Globus pallidus (tissue), 1 donor: ENCODE results near the gene RHOT1.
"Not testable (repeated sequence)": the region's sequence is repeated elsewhere in the genome, so short reads cannot be mapped to it uniquely, and the experiment has no call there.

ENCODE experiments used
- DNase-seq: peaks from one replicate; pipeline ENCODE4 v3.0.0-alpha.2; 2015; ENCODE audit warnings: low spot score

The RHOT1 gene

DNA sequence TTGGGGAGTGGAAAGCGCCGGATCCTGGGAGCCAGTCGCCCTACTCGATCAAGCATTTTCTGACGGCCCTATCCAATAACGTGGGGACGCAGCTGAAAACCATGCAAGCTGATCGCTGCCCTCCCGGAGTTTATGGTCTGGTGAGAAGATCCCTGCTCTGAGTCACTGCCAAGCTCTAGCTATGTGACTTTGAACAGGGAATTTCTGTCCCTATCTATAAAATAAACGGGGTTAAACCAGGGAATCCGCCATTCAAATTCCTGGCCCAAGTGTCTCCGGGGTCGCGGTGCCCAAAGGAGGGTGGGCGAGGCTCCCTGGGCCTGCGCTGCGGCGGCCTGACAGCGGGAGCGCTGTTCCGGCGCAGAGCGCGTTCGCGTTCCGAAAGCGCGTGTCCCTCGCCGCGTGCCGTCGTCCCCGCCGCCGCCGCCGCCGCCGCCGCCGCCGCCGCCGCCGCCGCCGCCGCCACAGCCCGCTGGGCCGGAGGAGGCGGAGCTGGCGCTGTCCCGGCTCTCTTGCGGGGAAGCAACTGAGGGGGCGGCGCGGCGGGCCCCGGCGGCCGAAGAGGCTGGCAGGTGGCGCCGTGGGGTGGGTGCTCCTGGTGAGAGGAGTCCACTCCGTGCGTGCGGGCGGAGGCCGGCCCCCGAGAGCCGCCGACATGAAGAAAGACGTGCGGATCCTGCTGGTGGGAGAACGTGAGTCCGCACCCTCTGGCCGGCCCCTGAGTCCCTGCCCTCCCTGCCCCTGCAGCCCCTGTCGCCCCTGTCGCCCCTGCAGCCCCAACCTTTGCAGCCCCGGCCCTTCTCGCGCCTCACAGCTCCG, at the start of gene RHOT1:
Gene RHOT1, plus strand, starts transcription at position 465 of the 819 bp plus-strand sequence. Its CDS starts 191 bp downstream, at position 656.
- DNase-seq, result peak; percentile 75

DNA sequence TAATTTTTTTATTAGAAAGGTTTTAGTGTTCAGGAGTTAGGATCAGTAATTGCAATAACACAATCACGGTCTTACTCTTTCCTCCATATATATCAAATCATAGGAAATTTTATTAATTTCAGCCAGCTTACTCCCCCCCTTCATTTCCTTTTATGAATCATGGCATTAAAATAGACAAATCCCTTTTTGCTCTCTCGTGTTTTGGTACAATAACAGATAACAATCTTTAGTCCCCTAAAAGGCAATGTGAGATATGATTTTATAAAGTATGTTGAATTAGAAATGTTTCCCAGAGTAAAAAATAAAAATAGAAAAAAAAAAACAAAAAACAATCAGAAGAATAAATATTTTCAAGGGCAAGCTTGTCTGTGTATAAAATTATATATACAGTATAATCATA, 42.6 kb upstream of the RHOT1 start:
- no peak for DNase-seq

DNA sequence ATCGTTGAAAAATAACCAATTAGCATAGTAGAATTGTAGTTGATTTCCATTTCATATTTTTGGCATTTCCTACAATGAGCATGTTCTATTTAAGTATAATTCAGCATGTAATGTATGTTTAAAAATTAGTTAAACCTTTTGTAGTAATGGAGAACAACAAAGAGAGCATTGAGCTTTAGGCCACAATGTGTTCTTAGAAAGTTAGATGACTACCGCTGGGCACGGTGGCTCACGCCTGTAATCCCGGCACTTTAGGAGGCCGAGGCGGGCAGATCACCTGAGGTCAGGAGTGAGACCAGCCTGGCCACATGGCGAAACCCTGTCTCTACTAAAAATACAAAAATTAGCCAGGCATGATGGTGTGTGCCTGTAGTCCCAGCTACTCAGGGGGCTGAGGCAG, 42.0 kb upstream of the RHOT1 start:
- not testable (repeated sequence) for DNase-seq

DNA sequence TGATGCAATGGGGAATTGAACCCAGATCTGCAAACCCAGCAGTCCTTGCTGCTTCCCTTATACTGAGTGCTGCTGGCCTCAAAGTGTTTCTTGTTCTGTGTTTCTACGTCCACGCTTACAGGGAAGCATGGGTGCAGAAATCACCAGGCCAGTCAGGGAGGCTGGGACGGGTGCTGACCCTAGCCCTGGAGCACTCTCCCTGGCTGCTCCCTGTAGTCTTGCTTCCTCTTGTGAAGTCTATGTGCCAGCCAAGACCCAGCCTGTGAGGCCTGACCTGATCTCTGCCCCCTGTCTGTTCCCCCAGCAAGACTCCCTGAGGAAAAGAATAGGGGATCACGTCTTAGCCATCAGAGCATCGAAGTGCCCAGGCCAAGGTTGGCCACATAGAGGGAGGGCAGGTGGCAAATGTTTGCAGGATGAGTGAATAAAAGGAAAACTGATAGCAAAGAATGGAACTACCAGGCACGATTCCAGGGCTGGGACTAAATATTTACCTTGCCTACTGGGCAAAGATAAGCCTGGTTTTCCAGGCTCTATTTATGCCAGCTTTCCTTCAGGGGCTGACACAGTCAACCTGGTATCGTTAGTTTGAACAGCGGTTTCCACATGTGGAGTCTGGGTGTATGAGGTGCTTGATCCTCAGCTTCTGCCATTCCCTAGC, 41.2 kb upstream of the RHOT1 start:
- DNase-seq, result no peak

DNA sequence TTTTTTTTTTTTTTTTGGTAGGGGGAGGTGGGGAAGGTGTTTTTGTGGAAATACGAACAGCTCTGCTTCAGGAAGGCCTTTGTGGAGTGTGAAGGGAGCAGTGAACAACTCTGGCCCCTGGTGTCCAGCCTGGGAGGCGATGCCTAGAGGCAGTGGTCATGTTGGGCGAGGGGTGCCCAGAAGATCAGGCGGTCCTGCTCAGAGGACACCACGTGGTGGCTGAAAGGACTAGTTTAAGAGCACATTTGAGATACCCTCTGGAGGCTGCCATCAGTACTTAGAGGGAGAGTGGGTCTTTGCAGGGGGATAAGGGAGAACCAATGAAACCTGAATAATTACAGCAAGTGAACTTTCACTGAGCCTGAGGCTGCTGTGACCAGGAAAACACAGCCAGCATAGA, 40.1 kb upstream of the RHOT1 start:
- DNase-seq, result no peak

DNA sequence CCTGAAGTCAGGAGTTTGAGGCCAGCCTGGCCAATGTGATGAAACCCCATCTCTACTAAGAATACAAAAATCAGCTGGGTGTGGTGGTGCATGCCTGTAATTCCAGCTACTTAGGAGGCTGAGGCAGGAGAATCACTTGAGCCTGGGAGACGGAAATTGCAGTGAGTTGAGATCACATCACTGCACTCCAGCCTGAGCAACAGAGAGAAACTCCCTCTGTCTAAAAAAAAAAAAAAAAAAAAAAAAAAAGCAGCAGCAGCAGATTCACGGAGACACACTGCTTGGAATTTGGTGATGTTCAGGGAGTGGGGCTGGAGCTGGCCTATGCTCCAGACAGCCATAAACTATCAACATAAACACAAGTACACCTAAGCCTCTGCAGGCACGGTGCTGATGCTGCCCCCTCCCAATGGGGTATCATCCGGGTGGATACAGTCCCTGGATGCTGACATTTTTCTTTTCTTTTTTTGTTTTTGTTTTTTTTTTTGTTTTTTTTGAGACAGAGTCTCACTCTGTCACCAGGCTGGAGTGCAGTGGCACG, 39.6 kb upstream of the RHOT1 start:
- DNase-seq, result no peak

DNA sequence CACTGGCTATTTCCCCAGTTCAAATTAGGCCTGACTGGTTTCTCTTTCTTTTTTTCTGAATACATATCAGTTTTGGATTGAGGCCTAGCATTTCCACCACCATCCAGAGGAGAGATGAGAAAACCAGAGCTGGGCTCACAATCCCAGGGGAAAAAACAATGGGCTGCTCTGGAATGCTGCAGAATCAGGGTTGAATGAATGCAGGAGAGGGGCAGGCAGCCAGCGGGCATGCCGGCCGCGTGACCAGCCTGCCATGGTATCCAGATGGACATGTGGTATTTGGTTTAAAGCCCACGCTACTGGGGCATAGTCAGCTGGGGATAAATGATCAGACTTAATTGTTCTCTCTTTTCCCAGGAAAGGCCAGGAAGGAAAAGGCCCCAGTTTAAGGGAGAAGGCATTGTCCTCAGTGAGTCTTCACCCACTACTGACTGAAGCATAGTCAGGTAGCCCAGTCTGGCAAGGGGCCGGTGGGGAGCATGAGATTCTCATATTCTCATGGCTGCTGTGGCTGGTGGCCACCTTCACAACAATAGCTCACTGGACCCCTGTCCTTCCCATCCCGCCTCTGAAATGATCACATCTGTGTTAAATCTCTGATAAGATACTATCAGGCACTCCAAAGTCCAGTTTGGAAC, 38.7 kb upstream of the RHOT1 start:
- no peak for DNase-seq

DNA sequence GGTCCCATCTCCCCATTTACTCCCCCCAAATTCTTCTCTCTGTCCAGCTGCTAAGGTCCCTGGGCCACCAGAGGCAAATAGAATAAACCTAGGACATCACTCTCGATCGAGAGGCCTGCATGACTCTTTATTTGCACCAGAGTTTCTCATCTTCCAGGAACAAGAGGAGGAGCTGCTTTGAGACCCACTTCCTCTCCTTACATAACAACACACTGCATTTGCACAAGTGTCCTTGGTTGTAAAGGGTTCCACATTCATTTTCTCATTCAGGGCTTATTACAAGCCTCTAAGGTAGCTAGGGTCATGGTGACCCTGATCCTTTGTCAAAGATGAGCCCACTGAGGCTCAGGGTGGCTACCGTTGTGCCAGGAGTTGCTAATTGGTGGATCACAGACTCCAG, 38.1 kb upstream of the RHOT1 start:
- DNase-seq, result no peak

DNA sequence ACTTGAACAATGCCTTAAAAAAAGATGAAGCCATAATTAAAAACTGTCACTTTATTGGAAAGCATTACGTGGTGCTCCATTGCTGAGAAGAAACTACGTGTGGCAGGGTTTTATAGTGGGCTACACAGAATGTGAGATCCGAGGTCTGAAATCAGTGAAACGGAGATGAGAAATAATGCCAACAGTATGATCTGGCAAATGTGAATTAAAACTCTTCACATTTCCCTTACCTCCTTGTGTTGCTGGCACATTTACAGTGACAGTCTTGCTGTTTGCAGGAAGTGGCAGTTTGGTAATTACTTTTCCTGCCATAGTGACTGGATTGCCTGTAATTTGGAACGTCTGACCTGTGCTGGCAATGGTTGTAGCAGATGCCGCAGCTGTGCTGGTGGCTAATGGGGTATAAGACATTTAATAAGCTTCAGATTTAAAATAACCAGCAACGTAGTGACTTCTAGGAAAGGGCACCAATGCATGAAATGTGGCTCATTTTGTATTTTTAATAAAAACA, 35.8 kb upstream of the RHOT1 start:
- not testable (repeated sequence) for DNase-seq

DNA sequence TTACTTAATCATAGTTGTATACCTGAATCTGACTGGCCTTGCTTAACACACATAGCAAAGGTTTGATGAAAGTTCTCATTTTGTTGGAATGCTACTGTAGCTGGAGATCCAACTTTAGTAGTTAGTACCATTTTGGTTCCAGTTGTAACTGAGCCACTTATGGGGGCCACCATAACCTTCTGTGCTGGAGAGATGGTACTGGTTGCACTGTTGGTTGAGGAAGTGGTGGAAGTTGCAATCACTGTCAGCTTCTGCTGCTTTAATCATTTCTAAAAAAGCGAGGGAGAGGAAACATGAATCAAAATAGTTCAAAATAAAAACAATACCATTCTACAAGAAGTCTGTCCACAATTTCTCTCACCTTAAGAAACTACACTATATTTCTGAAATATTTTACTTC, 35.1 kb upstream of the RHOT1 start:
- DNase-seq, result not testable (repeated sequence)

DNA sequence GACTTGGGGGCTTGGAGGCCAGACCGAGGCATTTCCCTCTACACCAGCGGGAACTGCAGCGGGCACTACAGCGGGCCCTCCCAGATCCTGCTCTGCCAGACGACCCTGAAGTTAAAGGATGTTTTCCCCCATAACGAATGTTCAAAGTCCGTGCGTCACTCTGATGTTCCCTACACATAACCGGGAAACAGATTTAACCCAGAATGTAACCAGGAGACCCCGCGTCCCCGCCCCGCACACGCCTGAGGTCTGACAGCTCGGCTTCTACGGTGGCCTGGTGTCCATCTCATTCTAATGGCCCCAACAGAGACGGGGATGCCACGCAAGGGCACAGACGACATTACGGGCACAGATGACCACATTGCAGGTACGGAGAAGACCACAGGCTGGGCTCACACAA, 31.7 kb upstream of the RHOT1 start:
- no peak for DNase-seq

DNA sequence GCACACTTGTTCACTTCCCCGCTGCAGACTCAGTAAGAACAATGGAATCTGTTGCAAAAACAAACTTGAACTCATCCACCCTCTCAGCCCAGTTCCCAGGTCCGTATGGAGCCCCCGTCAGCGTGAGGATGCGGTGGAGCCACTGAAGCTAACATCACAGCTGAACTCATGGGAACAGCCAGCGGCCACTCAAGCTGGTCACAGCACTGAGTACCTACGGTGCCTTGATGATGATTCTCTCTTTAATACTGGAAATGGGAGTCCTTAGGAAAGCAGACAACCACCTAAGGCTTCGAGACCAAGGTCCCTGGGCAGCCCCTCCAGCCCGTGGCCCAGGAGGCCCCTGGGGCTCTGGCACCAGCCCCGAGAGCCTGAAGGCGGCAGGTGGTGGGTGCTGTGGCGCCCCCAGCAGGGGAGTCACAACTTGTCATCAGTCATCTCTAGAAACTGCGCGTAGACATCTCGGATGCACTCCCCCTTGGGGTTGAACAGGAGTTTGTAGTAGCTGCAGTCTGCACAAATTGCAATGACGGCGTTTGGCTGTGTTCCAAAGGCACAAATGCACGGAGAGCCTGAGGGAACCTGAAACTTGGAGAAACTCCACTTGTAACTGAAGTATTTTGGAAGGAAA, 31.0 kb upstream of the RHOT1 start:
- DNase-seq, result peak; percentile 41

DNA sequence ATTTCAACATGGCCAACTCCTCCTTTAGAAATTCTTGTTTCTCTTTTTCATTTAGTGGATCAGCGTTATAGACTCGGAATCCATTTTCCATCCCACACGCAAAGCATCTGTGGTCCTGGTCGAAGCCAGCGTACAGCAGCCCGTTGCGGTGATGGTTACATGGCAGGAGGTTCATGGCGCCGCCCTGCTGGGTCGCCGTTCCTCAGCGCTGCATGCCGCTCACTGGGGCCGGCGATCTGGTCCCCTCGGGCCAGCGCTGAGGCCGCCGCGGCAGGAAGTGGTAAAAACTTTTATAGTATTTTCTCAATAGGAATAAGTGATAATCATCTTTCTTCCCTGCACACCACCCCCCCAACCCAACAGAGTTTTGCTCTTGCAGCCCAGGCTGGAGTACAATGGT, 29.9 kb upstream of the RHOT1 start:
- no peak for DNase-seq

DNA sequence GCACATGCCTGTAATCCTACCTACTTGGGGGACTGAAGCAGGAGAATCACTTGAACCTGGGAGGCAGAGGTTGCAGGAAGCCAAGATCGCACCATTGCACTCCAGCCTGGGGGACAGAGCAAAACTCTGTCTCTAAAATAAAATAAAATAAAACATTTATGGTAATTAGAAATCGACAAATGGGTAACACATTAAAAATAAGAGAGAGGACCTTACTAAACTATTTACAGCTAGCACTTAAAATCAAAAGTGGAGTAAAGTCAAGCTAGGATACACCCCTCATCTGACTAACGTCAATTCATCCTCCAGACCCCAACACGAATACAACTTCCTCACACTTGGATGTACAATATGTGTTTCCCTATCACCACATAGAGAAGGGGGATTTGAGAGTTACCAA, 27.8 kb upstream of the RHOT1 start:
- DNase-seq, result no peak

DNA sequence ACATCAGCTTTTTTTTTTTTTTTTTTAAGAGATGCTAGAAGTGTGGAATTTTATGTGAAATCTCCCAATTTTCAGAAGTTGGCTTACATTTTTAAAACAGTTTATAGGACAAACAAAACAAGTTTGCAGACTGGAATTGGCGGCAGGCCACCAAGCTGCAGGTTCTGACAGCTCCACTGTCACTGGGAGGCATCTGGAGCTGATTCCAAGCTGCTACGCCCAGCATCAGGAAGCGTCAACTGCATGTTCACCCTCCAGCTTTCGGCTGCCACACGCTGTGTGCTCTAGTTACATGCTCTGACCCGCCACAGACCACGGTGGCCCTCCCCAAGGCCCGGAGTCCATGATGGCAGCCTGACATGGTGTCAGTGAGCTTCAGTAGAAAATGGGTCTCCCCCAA, 26.8 kb upstream of the RHOT1 start:
- not testable (repeated sequence) for DNase-seq

DNA sequence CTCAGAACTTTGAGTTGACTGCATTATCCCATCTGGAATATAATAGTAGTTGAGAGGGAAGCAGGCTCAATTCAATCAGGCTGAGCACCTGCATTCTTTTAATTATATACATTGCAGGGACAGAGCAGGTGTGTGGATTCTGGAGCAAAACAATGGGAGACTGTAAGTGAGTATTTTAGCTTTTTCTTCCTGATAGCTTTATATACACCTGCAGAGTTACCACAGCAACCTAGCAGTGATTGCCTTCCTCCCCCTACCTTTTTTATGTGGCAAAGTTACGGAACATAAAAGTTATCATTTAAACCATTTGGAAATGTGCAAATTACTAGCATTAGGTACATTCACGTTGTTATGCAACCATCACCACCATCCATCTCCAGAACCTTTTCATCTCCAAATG, 25.4 kb upstream of the RHOT1 start:
- DNase-seq, result no peak

DNA sequence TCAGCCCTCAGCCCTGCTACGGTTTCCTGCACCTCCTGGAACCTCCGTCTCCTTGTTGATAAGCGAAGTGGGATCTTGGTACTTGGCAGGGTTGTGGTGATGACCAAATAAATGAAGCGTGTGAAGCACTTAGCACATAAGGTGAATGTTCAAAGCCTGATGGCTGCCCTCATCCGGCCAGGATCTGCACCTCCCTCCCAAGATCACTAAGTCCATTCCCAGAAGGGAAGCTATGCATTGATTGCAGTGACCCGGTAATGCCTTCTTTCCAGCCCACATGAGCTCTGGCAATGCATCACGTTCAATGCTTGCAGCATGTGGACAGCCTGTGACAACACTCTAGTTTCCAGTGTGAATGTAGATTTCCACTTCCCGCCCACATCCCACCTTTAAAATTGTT, 24.9 kb upstream of the RHOT1 start:
- no peak for DNase-seq

DNA sequence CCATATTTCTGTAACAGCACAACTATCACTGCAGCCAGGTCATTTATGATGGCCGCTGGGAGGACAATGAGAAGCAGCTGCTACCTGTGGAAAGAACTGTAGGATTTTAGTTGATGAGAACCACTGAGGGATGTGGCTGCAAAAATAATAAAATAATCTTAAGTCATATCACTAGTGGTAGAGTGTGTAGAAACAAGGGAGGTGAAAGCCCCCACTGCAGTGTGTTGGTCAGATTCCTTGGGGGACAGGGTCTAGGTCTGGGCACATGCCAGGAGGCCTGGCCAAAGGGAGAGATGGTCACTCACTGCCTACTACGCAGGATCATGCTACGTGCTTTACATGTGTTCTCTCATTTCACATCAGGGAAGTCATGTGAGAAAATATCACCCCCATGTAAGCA, 24.2 kb upstream of the RHOT1 start:
- not testable (repeated sequence) for DNase-seq

DNA sequence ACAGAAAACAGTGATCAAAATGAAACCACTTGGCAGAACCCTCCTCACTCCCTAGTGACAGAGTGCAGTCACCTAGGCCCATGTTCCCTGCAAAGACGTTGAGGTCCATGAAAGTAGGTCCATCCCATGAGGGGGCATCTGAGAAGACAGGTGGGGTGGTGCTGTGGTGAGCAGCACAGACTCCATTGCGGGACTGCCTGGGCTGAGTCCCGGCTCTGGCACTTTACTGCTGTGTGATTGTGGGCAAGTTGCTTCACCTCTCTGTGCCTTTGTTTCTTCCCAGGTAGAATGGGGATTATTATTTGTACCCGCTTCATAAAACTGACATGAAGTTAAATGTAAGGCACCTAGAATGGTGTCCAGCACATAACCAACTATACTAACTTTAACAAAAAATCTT, 23.5 kb upstream of the RHOT1 start:
- DNase-seq, result no peak

DNA sequence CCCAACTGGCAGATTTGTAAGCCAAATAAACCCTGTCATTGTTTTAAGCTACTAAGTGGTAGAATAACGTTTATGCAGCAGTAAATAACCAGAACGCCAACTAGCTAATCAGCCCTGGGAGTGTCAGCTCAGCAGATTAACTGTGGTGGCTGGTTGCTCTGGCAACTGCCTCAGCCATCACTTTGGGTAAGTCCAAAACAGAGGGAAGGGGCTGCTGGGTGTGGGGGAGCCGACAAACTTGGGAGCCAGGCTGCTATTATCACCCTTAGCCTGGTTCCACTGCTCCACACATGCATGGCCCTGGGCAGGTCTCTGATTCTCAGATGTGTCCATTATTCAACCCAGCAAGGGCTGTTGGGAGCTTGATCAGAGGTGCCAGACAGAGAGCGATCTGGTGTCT, 22.2 kb upstream of the RHOT1 start:
- DNase-seq, result no peak

DNA sequence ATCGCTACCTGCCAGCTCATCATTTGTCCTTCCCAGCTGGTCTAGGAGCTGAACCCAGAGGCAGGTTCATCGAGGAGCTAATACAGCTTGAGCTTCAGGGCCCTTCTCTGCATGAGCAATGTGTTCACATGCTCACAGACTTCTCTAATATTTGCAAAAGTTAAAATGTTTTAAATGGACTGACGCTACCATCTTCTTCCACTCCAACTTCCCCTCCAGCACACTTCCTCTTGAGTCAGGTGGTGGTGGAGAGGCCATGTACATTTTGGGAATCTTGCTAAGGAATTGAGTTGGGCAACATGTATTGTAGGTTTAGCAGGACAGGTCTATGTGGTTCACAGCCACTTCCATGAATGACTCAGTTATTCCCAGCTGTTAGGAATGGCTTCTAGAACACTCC, 21.6 kb upstream of the RHOT1 start:
- DNase-seq, result no peak

DNA sequence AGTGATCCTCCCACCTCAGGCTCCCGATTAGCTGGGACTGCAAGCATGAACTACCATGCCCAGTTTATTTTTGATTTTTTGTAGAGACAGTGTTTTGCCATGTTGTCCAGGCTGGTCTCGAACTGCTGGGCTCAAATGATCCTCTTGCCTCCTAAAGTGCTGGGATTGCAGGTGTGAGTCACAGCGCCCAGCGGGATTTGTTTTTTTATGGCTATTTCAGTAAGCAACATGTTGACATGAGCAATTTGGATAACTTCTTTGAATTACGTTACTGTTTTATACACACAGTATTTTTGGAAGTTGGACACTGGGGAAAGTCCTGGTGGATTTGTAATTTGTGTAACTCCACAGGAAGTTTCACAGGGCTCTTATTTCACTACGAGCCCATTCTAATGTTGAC, 18.5 kb upstream of the RHOT1 start:
- DNase-seq, result no peak
